GM10266 (cell line): Measurements from ENCODE around the gene CHKB.

Experiments used
- DNase-seq: peaks from one replicate; pipeline ENCODE4 v3.0.0; 2012; ENCODE audit errors: extremely low spot score
- TF ChIP-seq, protein P1 (sequence below): IDR thresholded peaks from 2 replicates; pipeline ENCODE4 v1.5.1; 2012; ENCODE audit warnings: mild to moderate bottlenecking, low read depth; ENCODE audit not compliant: control insufficient read depth, insufficient read depth; ENCODE audit errors: missing control alignments

CHKB gene

DNA sequence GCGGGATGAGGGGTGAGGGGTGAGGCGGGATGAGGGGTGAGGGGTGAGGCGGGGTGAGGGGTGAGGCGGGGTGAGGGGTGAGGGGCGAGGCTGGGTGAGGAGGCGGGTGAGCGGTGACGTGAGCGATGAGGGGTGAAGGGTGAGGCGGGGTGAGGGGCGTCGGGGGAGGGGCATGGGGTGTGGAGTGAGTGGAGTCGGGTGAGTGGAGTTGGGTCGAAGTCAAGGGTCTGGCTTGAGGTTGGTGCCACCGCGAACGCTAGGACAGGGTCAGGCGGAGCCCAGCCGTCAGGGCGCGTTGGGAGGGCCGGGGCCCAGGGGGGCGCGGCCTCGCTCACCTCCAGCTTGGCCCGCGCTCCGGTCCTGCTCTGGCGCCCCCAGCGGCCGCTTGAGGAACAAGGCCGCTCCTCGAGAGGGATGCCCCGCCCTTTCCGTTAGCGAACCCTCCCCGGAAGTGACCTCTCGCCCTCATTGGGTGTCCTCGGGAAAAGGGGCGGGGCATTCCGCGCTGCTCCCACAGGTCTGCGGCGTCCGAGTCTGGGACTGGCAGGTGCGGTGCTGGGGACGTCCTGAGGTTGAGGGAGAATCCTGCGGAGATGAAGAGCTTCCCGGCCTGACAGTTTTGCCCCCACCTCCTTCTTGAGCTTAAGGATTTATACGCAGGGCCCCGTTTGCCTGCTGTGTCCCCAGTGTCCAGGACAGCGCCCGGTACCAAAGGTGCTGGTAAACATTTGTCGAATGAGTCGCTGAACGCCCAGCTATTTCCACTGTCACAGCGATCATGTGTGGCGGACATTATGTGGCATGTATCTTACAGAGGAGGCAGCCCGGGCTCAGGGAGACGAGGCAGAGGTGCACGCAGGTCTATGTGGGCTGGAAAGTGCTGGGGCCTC is 19.9 kb downstream of the CHKB start, which contains the start of gene SYCE3:
Gene SYCE3, minus strand, starts transcription at position 397 of the 890 bp plus-strand sequence. CDS start 6,514 bp downstream, outside the sequence.
- peak; percentile 98 for DNase-seq

DNA sequence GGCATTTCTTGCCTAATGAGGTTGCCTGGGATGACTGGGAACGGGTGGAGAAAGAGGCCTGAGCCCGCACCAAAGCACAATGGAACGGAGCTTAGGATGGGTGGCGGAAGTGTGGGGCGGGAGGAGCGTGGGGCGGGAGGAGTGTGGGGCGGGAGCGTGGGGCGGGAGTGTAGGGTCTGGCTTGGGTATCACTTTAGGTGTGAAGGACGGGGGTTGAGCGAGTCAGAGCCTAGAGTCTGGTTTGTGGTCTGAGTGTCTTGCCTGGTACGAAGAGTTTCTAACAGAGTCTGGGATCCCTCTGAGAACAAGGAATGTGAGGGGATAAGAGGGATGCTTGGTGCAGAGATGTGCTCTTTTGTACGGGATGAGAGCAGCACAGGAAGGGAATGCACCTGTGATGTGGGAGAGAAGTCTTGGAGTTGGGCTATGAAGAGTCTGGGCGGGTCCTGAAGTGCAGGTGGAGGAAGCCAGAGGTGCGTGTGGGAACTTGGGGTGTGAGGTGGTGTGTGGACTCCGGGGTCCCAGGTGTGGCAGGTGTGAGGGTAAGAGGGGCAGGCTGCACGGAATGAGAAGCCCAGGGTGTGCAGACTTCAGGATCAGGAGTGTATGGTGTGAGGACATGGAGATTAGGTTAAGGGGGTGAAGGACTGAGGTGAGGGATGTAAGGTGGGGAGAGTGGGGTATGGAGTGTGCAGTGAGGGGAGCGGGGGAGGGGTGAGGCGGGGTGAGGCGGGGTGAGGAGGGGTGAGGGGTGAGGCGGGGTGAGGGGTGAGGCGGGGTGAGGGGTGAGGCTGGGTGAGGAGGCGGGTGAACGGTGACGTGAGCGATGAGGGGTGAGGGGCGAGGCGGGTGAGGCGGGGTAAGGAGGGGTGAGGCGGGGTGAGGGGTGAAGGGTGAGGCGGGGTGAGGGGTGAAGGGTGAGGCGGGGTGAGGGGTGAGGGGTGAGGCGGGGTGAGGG is 21.0 kb downstream of the CHKB start:
- TF ChIP-seq, protein P1, sequence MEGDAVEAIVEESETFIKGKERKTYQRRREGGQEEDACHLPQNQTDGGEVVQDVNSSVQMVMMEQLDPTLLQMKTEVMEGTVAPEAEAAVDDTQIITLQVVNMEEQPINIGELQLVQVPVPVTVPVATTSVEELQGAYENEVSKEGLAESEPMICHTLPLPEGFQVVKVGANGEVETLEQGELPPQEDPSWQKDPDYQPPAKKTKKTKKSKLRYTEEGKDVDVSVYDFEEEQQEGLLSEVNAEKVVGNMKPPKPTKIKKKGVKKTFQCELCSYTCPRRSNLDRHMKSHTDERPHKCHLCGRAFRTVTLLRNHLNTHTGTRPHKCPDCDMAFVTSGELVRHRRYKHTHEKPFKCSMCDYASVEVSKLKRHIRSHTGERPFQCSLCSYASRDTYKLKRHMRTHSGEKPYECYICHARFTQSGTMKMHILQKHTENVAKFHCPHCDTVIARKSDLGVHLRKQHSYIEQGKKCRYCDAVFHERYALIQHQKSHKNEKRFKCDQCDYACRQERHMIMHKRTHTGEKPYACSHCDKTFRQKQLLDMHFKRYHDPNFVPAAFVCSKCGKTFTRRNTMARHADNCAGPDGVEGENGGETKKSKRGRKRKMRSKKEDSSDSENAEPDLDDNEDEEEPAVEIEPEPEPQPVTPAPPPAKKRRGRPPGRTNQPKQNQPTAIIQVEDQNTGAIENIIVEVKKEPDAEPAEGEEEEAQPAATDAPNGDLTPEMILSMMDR: no peak
- no peak for DNase-seq

More for the DNA sequence above, 19.9 kb downstream of the CHKB start, which contains the start of gene SYCE3:
- TF ChIP-seq, protein P1: peak; percentile 96

DNA sequence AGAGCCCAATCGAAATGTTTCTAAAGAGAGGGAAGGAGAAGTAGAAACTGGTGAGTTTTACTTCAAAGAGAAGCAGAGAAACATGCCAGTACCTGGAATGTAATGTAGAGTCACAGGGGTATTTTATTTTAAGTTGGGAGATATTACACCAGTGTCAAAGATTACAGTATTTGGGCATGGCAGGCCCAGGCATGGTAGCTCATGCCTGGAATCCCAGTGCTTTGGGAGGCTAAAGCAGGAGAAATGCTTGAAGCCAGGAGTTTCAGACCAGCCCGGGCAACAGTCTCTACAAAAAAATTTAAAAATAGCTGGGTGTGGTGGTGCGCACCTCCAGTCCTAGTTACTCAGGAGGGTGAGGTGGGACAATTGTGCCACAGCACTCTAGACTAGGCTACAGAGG is 22.6 kb downstream of the CHKB start:
- TF ChIP-seq, protein P1: no peak
- no peak for DNase-seq

DNA sequence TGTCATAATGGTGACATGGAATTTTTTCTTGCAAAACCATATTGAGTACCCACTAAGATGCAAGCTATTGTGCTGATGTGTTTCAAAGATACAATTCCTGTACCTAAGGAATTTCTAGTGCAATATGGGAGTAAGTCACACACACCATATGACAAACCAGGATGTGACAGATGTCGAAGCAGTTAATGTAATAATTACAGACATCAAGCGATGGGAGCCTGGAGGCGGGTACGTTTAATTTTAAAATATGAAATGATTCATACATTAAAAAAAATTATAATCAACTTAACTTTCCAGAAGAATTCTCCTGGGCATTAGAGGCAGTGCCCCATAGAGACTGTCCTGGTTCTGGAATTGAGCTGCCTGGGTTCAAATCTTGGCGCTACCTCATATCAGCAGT is 25.9 kb downstream of the CHKB start:
- no peak for DNase-seq
- TF ChIP-seq, protein P1: no peak

DNA sequence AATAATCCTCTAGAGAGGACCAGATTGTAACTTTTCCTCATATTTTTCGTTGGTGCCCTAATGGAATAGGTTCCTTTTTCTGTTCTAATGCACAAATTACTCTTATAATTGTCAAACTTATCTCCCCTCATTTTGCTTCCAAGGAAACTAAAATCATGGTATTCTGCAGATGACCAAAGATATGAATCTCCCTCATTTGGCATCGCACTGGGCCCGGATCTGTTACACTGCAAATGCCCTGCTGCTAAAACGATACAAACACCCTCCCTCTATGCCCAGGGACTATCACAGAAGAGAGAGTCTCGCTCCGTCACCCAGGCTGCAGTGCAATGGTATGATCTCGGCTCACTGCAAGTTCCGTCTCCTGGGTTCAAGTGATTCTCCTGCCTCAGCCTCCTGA is 29.3 kb downstream of the CHKB start:
- TF ChIP-seq, protein P1: no peak
- no peak for DNase-seq

DNA sequence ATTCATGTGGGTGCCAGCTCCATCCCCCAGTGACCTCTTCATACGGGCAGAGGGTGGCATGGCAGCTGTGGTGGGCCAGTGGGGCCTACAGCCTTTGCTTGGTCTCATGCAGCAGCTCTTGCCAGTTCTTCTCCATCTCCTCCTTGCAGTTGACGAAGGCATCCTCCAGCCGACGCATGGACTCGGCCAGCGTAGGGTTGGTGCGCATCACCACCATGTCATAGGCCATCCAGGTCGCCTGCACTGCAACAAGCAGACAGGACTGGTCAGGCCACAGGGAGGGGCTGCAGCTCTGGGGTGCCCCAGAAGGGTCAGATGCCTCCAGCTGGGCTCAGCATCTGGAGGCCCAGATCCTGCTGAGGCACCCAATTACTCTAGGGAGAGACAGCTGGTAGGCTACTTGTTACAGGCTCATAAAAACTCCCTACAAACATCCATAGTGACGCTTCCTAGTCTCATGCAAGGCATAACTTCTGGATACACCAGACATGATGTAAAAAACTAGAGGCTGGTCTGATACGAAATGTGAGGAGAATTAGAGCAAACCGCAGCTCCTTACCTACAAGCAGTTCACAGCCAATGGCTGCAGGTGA is 31.4 kb downstream of the CHKB start:
- DNase-seq: peak; percentile 6
- TF ChIP-seq, protein P1: no peak
